WTC11 (cell line): Measurements from ENCODE around the gene SUPT3H.

Experiments
- CREB1 ChIP-seq: sonication (generic); formaldehyde crosslinking; IDR thresholded peaks from 2 replicates; pipeline ENCODE4 v1.8.0; 2023; ENCODE audit warnings: mild to moderate bottlenecking, missing genetic modification reagents
- KAT7 ChIP-seq: sonication (generic); formaldehyde crosslinking; IDR thresholded peaks from 2 replicates; pipeline ENCODE4 v1.8.1; 2023; ENCODE audit warnings: missing genetic modification reagents, mild to moderate bottlenecking, borderline replicate concordance
- SP1 ChIP-seq: sonication (generic); formaldehyde crosslinking; conservative IDR thresholded peaks from 2 replicates; pipeline ENCODE4 v1.8.1; 2022; ENCODE audit warnings: missing genetic modification reagents
- ZBTB21 ChIP-seq: sonication (generic); formaldehyde crosslinking; IDR thresholded peaks from 2 replicates; pipeline ENCODE4 v1.8.1; 2023; ENCODE audit warnings: mild to moderate bottlenecking, missing genetic modification reagents, borderline replicate concordance
- ZNF121 ChIP-seq: sonication (generic); formaldehyde crosslinking; IDR thresholded peaks from 2 replicates; pipeline ENCODE4 v1.8.0; 2023; ENCODE audit warnings: missing genetic modification reagents
- ZNF138 ChIP-seq: sonication (generic); formaldehyde crosslinking; conservative IDR thresholded peaks from 2 replicates; pipeline ENCODE4 v1.8.1; 2022; ENCODE audit warnings: mild to moderate bottlenecking, moderate library complexity, missing genetic modification reagents
- TF ChIP-seq, protein P1 (sequence below): fragments of 200-600 bp; IDR thresholded peaks from 2 replicates; pipeline ENCODE4 v1.8.0; 2022; ENCODE audit warnings: antibody characterized with exemption
- TF ChIP-seq, protein P2 (sequence below): sonication (generic); formaldehyde crosslinking; IDR thresholded peaks from 2 replicates; pipeline ENCODE4 v1.8.1; 2023; ENCODE audit warnings: mild to moderate bottlenecking, missing genetic modification reagents
- TF ChIP-seq, protein P3 (sequence below): sonication (generic); formaldehyde crosslinking; IDR thresholded peaks from 2 replicates; pipeline ENCODE4 v1.8.0; 2023; ENCODE audit warnings: missing genetic modification reagents

DNA sequence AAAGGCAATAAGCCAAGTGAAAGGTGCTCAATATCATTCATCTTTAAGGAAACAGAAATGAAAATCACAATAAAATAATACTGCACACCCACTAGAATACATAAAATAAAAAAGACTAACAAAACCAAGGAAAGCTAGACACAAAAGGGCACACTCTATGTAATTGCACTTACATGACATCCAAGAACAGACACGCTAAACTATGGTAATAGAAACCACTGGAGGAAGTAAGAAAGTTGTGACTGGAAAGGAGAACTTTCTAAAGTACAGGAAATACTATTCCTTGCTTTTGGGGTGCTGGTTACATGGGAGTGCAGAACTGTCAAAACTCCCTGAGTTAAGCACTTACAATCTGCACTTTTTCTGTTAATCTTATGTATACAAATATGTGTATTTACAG lies 303.3 kb downstream of the SUPT3H start:
- TF ChIP-seq CREB1 (CRISPR knock-in tag) (no peak), ZBTB21 (CRISPR knock-in tag) (no peak), ZNF121 (CRISPR knock-in tag) (no peak), KAT7 (CRISPR knock-in tag) (no peak), ZNF138 (no peak), SP1 (CRISPR knock-in tag) (no peak)
- TF ChIP-seq, protein P1, sequence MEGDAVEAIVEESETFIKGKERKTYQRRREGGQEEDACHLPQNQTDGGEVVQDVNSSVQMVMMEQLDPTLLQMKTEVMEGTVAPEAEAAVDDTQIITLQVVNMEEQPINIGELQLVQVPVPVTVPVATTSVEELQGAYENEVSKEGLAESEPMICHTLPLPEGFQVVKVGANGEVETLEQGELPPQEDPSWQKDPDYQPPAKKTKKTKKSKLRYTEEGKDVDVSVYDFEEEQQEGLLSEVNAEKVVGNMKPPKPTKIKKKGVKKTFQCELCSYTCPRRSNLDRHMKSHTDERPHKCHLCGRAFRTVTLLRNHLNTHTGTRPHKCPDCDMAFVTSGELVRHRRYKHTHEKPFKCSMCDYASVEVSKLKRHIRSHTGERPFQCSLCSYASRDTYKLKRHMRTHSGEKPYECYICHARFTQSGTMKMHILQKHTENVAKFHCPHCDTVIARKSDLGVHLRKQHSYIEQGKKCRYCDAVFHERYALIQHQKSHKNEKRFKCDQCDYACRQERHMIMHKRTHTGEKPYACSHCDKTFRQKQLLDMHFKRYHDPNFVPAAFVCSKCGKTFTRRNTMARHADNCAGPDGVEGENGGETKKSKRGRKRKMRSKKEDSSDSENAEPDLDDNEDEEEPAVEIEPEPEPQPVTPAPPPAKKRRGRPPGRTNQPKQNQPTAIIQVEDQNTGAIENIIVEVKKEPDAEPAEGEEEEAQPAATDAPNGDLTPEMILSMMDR: no peak
- TF ChIP-seq, protein P2, sequence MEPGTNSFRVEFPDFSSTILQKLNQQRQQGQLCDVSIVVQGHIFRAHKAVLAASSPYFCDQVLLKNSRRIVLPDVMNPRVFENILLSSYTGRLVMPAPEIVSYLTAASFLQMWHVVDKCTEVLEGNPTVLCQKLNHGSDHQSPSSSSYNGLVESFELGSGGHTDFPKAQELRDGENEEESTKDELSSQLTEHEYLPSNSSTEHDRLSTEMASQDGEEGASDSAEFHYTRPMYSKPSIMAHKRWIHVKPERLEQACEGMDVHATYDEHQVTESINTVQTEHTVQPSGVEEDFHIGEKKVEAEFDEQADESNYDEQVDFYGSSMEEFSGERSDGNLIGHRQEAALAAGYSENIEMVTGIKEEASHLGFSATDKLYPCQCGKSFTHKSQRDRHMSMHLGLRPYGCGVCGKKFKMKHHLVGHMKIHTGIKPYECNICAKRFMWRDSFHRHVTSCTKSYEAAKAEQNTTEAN (CRISPR knock-in tag): no peak
- TF ChIP-seq, protein P3, sequence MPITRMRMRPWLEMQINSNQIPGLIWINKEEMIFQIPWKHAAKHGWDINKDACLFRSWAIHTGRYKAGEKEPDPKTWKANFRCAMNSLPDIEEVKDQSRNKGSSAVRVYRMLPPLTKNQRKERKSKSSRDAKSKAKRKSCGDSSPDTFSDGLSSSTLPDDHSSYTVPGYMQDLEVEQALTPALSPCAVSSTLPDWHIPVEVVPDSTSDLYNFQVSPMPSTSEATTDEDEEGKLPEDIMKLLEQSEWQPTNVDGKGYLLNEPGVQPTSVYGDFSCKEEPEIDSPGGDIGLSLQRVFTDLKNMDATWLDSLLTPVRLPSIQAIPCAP (CRISPR knock-in tag): no peak
